HL-60 (cell line): ENCODE measurements around the gene MYL12A.

ENCODE experiments used
- POLR2AphosphoS5 ChIP-seq: IDR thresholded peaks from 2 replicates; pipeline ENCODE4 v1.6.1; 2012; ENCODE audit warnings: low read depth
- TF ChIP-seq, protein P1 (sequence below): IDR thresholded peaks from one replicate; pipeline ENCODE4 v1.5.1; 2011; ENCODE audit warnings: low read length, control low read depth, inconsistent platforms; ENCODE audit not compliant: insufficient read depth

DNA sequence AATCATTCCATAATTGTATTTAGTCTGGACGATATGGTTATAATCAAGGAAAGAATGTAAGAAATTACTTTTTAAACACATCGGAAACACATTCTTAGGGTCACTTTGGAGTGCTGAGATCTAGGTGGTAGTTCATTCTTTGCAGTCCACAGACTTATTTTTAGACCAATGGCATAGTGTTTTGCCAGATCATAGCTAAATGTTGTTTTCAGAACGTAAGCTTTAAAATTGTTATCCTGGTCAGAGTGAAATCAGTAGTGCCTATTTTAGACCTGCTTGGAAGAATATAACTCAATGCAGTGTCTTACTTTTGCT, 4.3 kb downstream of the MYL12A start:
- TF ChIP-seq, protein P1, sequence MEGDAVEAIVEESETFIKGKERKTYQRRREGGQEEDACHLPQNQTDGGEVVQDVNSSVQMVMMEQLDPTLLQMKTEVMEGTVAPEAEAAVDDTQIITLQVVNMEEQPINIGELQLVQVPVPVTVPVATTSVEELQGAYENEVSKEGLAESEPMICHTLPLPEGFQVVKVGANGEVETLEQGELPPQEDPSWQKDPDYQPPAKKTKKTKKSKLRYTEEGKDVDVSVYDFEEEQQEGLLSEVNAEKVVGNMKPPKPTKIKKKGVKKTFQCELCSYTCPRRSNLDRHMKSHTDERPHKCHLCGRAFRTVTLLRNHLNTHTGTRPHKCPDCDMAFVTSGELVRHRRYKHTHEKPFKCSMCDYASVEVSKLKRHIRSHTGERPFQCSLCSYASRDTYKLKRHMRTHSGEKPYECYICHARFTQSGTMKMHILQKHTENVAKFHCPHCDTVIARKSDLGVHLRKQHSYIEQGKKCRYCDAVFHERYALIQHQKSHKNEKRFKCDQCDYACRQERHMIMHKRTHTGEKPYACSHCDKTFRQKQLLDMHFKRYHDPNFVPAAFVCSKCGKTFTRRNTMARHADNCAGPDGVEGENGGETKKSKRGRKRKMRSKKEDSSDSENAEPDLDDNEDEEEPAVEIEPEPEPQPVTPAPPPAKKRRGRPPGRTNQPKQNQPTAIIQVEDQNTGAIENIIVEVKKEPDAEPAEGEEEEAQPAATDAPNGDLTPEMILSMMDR = no peak
- no peak for TF ChIP-seq POLR2AphosphoS5
